Mesothelial cell of epicardium (in vitro differentiated cells): Measurements from ENCODE around the gene SPSB2. TPM values are rescaled to one million over a fixed set of nuclear protein-coding genes. Genes with fewer than 3 reads are reported as not detected.
"Not testable (repeated sequence)": the region's sequence is repeated elsewhere in the genome, so short reads cannot be mapped to it uniquely, and the experiment has no call there.

Experiments used
- DNase-seq, 2 experiments: peaks; one replicate each; pipeline ENCODE4 v3.0.0; 2021; ENCODE audit warnings: low spot score in 2 of 2; ENCODE audit not compliant: unreplicated experiment in 2 of 2
- H3K27ac Mint-ChIP-seq: 2 replicates; pipeline ENCODE4 v1.8.0; 2021; ENCODE audit warnings: mixed read lengths
- H3K27me3 Mint-ChIP-seq: 2 replicates; pipeline ENCODE4 v1.8.0; 2021; ENCODE audit warnings: low read depth, mixed read lengths
- H3K36me3 Mint-ChIP-seq: 2 replicates; pipeline ENCODE4 v1.8.0; 2021; ENCODE audit warnings: mixed read lengths
- H3K4me1 Mint-ChIP-seq: 2 replicates; pipeline ENCODE4 v1.8.0; 2021; ENCODE audit warnings: mixed read lengths
- H3K4me3 Mint-ChIP-seq: 2 replicates; pipeline ENCODE4 v1.8.0; 2021; ENCODE audit warnings: mild to moderate bottlenecking, moderate library complexity, mixed read lengths
- H3K9me3 Mint-ChIP-seq: 2 replicates; pipeline ENCODE4 v1.8.0; 2021; ENCODE audit warnings: mixed read lengths
- CTCF ChIP-seq: fragments of 200-600 bp; sonication (generic); IDR thresholded peaks from one replicate; pipeline ENCODE4 v1.5.0; 2021; ENCODE audit warnings: antibody characterized with exemption; ENCODE audit not compliant: unreplicated experiment
- total RNA-seq: library from RNA; stranded (reverse); gene quantifications from 3 replicates; pipeline ENCODE4 v1.2.1, GENCODE V29; 2021

Gene SPSB2
- total RNA-seq, 1 donor from 2014 or later = 2.9 TPM

DNA sequence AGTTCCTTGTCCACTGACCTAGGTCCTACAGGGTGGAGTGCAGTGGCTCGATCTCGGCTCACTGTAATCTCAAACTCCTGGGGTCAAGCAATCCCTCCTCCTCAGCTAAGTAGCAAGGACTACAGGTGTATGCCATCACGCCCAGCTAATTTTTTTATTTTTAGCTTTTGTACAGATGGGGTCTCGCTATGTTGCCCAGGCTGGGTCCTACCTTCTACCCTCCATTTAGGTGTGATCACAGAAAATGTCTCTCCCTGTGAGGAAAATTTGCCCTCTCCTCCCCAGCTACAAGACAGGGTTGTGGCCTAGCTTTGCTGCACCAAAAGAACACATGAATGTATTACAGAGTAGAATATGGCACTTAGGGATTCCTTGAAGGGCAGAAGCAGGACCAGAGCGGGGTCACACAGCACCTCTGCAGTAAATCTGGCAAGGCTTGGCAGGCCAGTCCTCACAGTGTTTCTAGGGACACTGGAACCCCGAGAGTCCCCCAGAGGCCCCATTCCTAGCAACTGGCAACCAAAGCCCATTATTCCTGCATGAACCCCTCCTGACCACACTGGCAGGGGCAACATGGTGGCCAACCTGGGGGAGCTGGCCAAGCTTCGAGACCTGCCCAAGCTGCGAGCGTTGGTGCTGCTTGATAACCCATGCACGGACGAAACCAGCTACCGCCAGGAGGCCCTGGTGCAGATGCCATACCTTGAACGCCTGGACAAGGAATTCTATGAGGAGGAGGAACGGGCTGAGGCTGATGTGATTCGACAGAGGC is 39.2 kb upstream of the SPSB2 start:
- no peak for DNase-seq
- no peak for TF ChIP-seq CTCF
- Mint-ChIP-seq H3K27me3 (peaks cover 54% of the 10 kb centered on the region), H3K27ac (no peak overlapping the region), H3K36me3 (peaks cover 2% of the 10 kb centered on the region), H3K4me1 (peaks cover 20% of the 10 kb centered on the region), H3K4me3 (peak overlapping the region; percentile 32), H3K9me3 (no peaks in the 10 kb centered on the region)

- H3K4me3 Mint-ChIP-seq = no peak overlapping the region
- no peak for TF ChIP-seq CTCF
- peaks cover 11% of the 10 kb centered on the region for H3K4me1 Mint-ChIP-seq
- peaks cover 35% of the 10 kb centered on the region for H3K27me3 Mint-ChIP-seq
- no peaks in the 10 kb centered on the region for H3K36me3 Mint-ChIP-seq
- H3K27ac Mint-ChIP-seq = no peak overlapping the region
- DNase-seq = no peak
- no peaks in the 10 kb centered on the region for H3K9me3 Mint-ChIP-seq
Measured at GRCh38 chr12:6909421-6910145, 36.5 kb upstream of the SPSB2 start.

DNA sequence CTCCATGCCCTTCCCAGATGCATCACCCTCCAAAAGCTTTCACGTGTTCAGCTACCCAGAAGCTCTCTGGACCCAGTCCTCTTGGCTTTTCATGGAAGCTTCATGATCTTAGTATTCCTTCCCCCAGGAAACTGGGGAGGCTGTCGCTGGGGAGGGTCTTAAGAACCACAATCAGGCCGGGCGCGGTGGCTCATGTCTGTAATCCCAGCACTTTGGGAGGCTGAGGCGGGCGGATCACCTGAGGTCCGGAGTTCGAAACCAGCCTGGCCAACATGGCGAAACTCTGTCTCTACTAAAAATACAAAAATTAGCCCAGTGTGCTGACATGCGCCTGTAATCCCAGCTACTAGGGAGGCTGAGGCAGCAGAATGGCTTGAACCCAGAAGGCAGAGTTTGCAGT is 35.0 kb upstream of the SPSB2 start:
- H3K4me3 Mint-ChIP-seq, H3K4me1 Mint-ChIP-seq, H3K27ac Mint-ChIP-seq, H3K36me3 Mint-ChIP-seq, H3K9me3 Mint-ChIP-seq, DNase-seq: not testable (repeated sequence)
- peaks cover 24% of the 10 kb centered on the region for H3K27me3 Mint-ChIP-seq

- Mint-ChIP-seq H3K27me3 (no peaks in the 10 kb centered on the region), H3K4me3 (no peak overlapping the region), H3K4me1 (no peaks in the 10 kb centered on the region), H3K27ac (no peak overlapping the region), H3K36me3 (no peaks in the 10 kb centered on the region), H3K9me3 (no peaks in the 10 kb centered on the region)
- no peak for TF ChIP-seq CTCF
- DNase-seq = no peak
Measured at GRCh38 chr12:6905414-6906040, 32.4 kb upstream of the SPSB2 start.

DNA sequence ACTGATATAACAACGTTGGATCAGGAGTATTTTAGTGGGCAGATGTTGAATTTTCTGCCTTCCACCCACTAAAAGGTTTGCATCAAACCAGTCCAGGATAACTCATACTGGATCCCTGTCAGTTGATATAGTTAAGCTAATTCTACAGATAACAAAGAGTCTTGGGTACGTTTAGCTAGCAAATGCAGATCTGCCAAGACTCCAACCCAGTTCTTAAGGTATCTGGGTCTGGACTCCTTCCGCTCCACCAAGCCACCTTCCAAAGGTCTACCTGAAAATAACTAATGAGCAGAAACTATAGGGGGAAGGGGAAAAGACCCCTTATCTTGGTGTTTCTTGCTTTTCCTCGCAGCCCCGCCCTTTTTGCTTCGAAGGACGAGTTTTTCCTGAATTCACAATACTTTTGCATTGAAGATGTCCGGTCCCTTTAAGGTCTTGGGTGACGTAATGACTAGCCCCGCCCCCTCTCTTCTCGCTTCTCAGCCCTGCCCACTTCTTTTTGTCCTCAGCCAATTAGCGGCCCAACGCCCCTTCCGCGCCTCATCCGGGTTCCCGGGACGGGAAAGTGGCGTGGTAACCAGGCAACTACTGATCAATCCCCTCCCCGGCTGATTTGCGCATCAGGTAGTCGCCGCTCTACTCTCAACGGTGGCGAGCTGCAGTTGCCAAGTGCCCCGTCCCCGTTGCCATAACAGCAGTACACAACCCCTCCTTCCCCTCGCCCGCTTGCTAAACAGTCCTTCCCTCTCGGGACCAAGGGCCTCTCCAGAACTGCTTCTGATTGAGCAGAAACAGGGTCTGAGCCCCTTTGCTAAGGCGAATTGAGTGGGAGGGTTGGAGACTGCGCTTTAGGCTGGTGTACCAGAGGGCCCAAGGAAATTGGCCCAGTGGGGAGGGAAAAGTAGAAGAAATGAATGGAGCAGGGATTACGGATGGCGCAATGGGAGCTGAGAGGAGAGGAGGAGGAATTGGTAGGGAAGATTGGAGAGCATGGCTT is 31.5 kb upstream of the SPSB2 start, which contains the start of gene LRRC23:
Gene LRRC23 (plus strand): TSS at position 543 of the 997 bp plus-strand sequence. CDS start 812 bp downstream, outside the sequence.
- H3K4me3 Mint-ChIP-seq = no peak within 1 kb of the TSS
- no peaks in the 10 kb centered on the region for H3K4me1 Mint-ChIP-seq
- H3K36me3 Mint-ChIP-seq = no peaks in the 10 kb centered on the region
- H3K9me3 Mint-ChIP-seq = no peaks in the 10 kb centered on the region
- H3K27ac Mint-ChIP-seq = no peak within 1 kb of the TSS
- DNase-seq = peak; percentile 89 to 94
- H3K27me3 Mint-ChIP-seq = no peaks in the 10 kb centered on the region
- TF ChIP-seq CTCF = no peak
